HG03280 (cell line): ENCODE data around the gene SMC1B.
"Not testable (repeated sequence)": the region's sequence is repeated elsewhere in the genome, so short reads cannot be mapped to it uniquely, and the experiment has no call there.

Source experiments
- ATAC-seq: cut with Tn5 transposase; IDR thresholded peaks from one replicate; pipeline ENCODE4 v1.9.1; 2021; ENCODE audit warnings: mild to moderate bottlenecking, moderate library complexity; ENCODE audit not compliant: unreplicated experiment

SMC1B gene, protein sequence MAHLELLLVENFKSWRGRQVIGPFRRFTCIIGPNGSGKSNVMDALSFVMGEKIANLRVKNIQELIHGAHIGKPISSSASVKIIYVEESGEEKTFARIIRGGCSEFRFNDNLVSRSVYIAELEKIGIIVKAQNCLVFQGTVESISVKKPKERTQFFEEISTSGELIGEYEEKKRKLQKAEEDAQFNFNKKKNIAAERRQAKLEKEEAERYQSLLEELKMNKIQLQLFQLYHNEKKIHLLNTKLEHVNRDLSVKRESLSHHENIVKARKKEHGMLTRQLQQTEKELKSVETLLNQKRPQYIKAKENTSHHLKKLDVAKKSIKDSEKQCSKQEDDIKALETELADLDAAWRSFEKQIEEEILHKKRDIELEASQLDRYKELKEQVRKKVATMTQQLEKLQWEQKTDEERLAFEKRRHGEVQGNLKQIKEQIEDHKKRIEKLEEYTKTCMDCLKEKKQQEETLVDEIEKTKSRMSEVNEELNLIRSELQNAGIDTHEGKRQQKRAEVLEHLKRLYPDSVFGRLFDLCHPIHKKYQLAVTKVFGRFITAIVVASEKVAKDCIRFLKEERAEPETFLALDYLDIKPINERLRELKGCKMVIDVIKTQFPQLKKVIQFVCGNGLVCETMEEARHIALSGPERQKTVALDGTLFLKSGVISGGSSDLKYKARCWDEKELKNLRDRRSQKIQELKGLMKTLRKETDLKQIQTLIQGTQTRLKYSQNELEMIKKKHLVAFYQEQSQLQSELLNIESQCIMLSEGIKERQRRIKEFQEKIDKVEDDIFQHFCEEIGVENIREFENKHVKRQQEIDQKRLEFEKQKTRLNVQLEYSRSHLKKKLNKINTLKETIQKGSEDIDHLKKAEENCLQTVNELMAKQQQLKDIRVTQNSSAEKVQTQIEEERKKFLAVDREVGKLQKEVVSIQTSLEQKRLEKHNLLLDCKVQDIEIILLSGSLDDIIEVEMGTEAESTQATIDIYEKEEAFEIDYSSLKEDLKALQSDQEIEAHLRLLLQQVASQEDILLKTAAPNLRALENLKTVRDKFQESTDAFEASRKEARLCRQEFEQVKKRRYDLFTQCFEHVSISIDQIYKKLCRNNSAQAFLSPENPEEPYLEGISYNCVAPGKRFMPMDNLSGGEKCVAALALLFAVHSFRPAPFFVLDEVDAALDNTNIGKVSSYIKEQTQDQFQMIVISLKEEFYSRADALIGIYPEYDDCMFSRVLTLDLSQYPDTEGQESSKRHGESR

DNA sequence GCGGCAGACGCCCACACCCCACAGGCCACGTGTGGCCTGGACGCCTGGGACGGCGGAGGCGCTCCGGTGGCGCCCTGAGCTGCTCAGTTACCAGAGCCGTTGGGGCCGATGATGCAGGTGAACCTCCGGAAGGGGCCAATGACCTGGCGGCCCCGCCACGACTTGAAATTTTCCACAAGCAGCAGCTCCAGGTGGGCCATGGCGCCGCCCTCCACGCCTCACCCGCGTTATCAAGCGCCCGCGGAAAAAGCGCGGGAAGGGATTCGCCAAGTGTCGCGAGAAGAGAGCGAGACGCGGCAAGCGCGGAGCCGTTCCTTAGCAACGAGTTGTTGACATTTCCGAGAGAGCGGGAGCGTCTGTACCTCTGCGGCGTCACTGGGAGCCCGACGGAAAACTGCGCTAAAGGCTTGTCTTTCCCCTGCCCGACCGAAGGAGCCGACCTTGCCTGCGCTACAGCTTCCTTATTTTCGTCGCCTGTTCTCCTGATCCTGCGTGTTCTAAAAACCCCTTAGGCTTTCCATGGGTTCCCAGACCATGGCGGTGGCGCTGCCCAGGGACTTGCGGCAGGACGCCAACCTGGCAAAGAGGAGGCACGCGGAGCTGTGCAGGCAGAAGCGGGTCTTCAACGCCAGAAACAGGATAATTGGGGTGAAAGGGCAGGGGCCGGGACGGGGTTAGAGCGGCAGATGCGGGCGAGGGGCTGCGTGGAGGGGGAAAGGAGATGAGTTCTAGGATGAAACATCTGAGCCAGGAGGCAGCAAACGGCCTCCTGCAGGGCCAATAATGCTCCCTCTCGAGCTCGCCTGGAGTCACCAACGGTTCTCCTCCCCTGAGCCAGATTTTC, at the start of gene SMC1B, which contains the start of gene RIBC2:
Gene SMC1B, minus strand, starts transcription at position 232 of the 844 bp plus-strand sequence. Its CDS starts 32 bp downstream, at position 200.
Gene RIBC2, plus strand, starts transcription at position 326 of the 844 bp plus-strand sequence. Its CDS starts 194 bp downstream, at position 520.
- peak; percentile 75 for ATAC-seq

DNA sequence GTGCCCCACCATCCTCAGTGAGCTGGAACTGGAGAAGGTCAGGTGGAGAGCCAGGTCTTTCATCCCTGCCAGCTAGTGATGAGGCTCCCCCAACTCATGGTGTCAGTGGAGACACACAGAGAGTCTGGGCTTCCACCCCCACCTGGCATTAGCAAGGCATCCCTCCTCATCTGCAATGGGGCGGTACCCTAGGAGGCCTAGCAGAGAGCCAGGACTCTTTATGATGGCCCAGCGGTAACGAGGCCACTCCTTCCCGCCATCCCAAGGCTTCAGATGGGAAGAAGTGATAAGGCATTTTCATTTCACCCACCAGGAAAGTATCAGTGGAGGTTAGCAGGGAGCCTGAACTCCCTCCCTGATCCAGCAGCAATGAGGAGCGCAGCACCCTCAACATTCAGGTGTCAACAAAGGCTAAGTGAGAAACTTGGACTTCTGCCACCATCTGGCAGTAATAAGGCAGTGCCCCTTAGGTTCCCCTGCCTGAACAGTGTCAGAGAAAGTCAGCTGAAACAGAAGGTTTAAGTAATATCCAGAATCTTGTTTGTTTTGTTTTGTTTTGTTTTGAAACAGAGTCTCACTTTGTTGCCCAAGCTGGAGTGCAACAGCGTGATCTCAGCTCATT, 48.7 kb upstream of the SMC1B start:
- no peak for ATAC-seq

DNA sequence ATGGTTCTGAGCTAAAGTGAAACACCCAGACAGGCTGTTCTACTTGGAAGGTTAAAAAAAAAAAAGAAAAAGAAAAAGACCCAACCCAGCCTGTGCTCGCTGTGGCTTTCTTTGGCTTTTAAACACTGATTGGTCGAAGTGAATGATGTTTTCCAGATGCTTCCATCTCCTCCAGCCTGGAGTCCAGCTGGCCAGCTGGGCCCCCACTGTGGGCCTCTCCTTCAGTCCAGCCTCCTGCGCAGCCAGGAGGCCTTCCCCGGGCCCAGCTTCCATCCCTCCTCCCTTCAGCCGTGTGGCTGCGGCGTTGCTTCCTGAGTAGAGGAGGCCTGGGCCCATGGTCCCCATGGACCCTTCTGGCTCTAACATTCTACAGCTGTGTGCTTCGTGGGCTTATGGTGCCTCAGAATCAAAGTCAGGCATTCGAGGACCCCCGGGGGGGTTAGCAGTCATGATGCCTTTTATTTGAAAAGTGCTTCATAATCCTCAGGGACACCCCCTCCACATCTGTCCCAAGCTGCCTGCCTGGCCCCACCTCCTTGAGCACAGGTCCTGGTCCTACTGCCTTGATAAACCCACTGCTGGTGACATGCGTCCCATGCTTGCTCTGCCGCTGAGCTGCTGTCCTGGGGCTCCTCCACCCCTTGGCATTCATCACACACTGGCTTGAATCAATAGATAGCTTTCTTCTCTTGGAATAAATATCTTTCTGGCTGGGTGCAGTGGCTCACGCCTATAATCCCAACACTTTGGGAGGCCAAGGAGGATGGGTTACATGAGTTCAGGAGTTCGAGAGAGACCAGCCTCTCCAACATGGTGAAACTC, 47.1 kb upstream of the SMC1B start:
- ATAC-seq = no peak

DNA sequence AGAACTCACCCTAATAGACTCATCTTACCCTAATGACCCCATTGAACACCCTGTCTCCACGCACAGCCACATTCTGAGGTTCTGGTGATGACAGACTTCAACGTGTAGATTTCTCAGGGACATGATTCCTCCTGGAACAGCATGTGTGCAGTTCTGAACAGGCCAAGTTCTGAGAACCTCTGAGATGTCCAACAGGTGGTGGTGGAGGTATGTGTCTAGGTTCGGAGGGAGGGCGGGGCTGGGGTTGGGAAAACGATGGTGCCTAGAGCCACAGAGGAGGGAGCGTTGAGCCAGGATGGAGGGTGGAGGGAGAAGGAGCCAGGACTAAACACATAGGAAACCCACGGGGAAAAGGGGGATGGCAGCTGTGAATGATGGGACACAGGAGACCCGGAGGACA, 45.8 kb upstream of the SMC1B start:
- ATAC-seq = no peak

DNA sequence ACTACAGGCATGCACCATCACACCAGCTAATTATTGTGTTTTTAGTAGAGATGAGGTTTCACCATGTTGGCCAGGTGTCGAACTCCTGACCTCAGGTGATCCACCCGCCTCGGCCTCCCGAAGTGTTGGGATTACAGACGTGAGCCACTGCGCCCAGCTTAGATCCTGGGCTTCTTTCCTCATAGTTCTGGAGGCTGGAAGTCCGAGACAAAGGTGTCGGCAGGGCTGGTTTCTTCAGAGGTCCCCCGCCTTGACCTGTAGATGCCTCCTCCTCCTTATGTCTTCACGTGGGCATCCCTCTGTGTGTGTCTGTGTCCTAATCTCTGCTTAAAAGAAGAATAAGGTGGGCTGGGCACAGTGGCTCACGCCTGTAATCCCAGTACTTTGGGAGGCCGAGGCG, 45.1 kb upstream of the SMC1B start:
- no peak for ATAC-seq

DNA sequence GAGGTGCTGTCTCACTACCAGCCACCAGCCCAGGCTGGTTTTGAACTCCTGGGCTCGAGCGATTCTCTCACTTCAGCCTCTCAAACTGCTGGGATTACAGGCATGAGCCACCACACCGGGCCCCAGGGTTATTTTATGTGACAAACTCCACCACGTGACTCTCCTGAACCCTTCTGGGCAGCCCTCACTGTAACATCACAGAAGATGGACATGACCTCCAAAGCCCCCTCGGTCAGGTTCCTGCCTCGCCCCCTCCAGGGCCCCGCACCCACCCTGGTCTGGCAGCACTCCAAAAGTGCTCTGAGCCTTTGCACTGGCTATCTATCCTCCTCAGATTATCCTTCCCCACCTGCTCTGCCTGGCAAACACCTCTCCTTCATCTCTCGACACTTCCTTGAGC, 43.4 kb upstream of the SMC1B start:
- no peak for ATAC-seq

DNA sequence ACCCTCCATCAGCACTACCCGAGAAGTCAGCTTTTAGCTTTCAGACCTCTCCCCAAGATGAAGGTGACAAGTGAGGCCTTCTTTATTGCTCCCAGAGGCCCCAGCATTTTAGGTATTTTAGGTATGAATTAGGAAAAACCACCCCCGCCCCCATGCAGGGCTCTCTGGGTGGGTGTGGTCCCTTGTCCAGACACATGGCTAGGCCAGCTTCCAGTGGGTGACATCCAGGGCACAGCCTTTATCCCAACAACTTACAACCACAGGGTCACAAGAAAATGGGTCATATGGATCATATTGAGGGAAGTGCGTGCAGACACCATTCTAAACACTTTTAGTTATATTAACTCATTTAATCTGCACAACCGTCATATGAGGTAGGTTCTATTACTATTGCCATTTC, 42.2 kb upstream of the SMC1B start:
- no peak for ATAC-seq

DNA sequence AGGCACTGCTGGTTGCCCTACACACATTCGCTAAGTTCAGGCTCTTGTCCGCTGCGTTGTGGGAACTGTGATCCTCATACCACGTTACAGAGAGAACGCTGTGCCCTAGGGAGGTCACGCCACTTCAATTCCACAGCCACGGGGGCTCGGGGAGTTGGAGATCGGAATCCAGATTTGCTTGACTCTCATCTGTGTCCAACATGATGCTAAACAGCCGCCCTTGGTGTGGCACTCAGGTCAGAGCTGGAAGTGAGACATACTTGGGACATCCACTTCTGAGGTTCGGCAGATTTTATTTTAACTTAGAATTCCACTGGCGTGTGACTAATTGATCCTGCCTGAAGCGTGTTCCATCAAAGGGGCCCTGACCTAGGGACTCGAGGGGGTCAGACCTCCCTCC, 41.8 kb upstream of the SMC1B start:
- no peak for ATAC-seq

DNA sequence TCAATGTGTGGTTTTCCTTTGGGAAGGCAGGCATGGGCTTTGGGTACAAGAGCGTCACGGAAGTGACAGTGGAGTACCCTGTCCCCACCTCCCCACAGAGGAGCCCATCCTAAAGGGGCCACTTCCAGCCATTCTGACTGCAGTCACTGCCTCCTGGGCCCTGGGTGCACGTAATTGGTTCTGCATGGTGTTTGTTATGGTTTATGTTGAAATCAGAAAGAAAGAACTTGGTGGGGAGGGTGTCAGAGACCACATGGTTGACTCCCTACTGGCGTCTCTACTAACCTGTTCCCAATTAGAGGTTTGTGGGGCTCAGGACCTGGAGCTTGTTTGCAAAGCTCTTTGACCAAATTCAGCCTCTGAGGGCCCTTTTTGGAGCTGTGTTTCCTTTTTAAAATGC, 40.9 kb upstream of the SMC1B start:
- no peak for ATAC-seq

DNA sequence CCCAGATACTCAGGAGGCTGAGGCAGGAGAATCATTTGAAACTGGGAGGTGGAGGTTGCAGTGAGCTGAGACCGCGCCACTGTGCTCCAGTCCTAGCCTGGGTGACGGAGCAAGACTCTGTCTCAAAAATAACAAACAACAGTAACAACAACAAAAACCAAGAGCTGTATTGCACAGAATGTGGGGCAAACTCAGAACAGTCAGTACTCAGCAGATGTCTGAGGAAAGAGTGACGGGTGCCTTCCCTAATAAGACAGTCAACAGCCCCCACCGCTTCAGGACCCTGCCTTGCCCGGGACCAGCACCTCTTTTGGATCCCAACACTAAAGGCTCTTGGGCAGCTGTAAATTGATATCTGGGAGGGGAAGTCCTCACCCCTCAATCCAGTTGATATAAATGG, 40.4 kb upstream of the SMC1B start:
- ATAC-seq = no peak

DNA sequence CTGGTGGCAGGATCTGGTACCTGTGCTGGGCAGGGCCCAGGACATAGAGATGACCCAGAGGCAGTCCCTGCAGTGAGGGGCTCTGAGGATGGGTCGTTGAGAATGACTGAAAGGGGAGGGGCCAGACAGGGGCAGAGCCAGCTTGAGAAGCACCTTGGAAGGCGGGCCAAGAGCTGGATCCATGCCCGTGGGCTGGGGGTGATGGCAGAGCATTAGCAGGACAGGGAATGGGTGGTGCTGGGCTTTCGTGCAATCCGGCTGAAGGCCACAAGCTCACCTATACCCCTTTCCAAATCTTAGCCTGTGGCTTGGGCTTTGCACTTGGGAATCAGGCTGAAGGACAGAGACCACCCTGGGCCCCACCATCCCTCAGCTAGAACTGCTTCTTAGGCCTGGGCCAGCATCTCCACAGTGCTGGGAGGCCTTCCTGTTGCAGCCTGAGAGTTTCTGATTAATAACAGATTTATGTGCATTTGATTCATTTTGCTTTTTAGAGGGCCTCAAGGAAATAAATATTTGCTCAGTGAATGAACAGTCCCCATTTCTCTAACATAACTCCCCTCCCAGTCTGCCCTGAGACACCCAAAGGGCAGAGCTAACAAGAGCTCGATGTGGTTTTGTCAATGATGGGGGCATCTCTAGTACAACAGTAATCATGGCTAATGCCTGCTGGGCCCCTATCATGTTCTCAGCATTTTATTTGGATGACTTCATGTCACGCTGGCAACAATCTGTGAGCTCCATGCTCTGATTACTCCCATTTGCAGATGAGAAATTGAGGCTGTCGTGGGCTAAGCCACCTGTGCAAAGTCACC, 39.4 kb upstream of the SMC1B start:
- no peak for ATAC-seq

DNA sequence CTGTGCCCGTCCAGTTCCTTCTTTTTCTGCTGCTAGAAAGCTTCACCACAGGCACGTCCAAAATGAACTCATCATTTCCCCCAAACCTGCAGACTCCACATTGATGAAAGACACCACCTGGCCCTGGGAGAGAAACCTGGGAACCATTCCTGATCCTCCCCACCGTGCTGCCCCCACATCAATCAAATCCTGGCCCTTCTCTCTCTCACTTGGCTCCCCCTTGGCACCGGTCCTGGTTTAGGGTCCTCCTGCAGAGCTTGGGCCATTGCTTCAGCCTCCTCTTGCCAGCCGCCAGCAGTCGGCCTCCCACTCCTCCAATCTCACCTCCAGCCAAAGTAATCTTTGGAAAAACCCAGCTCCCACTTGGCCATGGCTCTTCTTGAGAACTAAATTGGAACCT, 38.6 kb upstream of the SMC1B start:
- no peak for ATAC-seq

DNA sequence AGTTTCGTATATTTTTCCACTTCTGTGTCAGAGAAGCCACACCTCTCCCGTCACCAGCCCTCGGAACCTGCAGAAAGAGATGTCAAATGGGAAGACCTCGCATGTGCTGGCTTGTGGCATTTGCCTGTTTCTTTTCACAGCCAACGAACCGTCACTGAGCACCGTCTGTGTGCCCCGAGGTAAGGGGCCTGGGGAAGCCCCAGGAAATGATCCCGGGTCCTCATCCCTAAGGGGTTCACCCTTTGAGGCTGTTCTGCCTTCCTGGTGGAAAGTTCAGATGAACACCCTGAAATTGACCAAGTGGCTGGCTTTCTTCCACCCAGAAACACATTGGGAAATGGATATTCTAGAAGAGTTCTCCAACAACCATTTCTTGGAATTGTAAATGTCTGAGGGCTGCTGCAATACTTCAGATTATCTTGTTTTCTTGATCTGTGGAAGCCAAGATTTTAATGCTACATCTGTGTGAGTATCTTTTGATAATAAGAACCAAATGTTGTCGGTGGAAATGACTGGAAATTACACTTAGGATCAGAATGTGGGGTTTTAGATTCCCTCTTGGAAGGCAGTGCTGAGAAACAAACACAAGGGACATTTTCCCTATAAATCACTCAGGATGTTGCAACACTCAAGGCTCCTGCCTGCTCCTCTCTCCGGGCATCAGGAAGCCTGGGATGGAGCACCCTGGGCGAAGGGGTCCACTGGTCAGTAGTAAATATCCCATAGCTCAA, 37.7 kb upstream of the SMC1B start:
- ATAC-seq = no peak

DNA sequence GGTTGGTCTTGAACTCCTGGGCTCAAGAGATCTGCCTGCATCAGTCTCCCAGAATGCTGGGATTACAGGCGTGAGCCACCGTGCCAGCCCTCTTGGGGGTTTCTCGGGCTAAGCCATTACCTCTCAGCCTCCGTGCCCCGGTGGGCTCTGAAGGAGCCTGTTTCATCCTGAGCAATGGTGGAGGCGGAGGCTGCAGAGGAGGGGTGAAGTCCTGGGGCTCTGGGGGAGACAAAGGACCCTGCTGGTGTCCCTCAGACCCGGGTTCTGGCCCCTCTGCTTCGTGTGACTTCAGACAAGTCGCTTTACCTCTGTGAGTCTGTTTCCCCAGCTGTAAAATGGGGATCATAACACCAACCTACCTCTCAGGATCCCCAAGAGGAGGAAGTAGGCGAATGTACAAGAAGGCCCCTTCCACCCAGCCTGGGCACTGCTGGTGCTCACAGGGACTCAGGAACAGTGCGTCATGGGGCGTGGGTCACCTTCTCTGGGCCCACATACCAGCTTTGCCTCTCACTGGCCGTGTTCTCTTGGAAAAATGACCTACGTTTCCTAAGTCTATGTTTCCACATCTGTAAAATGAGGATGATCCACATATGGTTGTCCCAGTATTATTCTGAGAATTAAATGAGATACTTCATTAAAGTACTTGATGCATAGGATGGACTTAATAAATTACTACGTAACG, 36.8 kb upstream of the SMC1B start:
- ATAC-seq = no peak

DNA sequence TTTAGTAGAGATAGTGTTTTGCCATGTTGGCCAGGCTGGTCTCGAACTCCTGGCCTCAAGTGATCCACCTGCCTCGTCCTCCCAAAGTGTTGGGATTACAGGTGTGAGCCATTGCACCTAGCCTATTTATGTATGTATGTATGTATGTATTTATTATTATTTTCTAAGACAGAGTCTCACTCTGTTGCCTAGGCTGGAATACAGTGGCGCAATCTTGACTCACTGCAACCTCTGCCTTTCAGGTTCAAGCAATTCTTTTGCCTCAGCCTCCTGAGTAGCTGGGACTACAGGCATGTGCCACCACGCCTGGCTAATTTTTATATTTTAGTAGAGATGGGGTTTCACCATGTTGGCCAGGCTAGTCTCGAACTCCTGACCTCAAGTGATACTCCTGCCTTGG, 36.0 kb upstream of the SMC1B start:
- not testable (repeated sequence) for ATAC-seq

DNA sequence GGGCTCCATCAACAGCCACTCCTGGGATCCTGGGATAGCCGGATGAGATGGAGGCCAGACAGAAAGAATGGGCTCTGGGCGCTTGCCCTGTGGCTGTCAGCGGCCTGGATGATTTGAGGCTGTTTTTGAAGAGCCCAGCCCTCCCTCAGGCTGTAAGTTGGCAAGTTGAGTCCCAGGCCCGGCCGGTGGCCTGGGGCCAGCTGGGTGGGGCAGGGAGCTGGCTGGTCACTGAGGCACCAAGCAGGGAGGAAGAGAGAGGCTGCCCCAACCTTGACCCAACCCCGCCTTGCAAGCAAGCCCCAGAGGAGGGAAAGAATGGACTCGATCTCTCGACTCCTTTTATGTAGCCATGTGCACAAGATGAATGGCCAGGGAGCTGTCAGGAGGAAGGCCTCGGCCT, 35.0 kb upstream of the SMC1B start:
- no peak for ATAC-seq

DNA sequence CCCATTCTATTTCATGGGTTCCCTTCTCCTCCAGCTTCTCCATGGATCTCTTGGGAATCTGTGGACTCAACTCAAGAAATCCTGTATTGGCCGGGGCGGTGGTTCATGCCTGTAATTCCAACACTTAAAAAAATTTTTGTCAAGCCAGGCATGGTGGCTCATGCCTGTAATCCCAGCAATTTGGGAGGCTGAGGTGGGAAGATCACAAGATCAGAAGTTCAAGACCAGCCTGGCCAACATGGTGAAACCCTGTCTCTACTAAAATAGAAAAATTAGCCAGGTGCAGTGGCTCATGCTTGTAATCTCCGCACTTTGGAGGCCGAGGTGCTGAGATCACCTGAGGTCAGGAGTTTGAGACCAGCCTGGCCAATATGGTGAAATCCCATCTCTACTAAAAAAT, 34.2 kb upstream of the SMC1B start:
- ATAC-seq = not testable (repeated sequence)
